Mucosa of descending colon (tissue), 3 donors: Measurements from ENCODE around the gene AMFR. TPM values are rescaled to one million over a fixed set of nuclear protein-coding genes. Genes with fewer than 3 reads are reported as not detected.

Source experiments
- ATAC-seq: fragments of 200-7000 bp; cut with Tn5 transposase; one replicate; pipeline ENCODE4 v1.9.1; 2020; ENCODE audit warnings: mild to moderate bottlenecking, moderate library complexity
- DNase-seq, 3 donors: peaks; one replicate each; pipeline ENCODE4 v3.0.0-alpha.2; 2020
- H3K36me3 ChIP-seq: fragments of 200-600 bp; one replicate; pipeline ENCODE4 v1.8.0; 2021; ENCODE audit warnings: low read depth, mild to moderate bottlenecking
- H3K4me1 ChIP-seq: fragments of 200-600 bp; one replicate; pipeline ENCODE4 v1.8.0; 2021; ENCODE audit warnings: low read depth, mild to moderate bottlenecking
- H3K4me3 ChIP-seq: fragments of 200-600 bp; one replicate; pipeline ENCODE4 v1.8.0; 2021; ENCODE audit warnings: mild to moderate bottlenecking
- H3K9me3 ChIP-seq: fragments of 200-600 bp; one replicate; pipeline ENCODE4 v1.8.0; 2021; ENCODE audit warnings: mild to moderate bottlenecking
- CTCF ChIP-seq: fragments of 200-600 bp; IDR thresholded peaks from one replicate; pipeline ENCODE4 v1.8.0; 2022; ENCODE audit warnings: antibody characterized with exemption, mild to moderate bottlenecking
- intact Hi-C, 2 donors: fragments of 100-400 bp; cut with DNase I in 1 of 2; cut with micrococcal nuclease in 1 of 2; formaldehyde crosslinking; loops; one replicate each; pipeline versions ENCODE4 v1.11.0 to v1.11.1; 2022; cut with DNase I, micrococcal nuclease
- long read RNA-seq, 2 donors: library from polyadenylated mRNA; unstranded; transcript quantifications; one replicate each; pipeline ENCODE4 v2.0.0, GENCODE V29; 2019 to 2021
- total RNA-seq, 3 donors: library from RNA; stranded (reverse); fragmentation: NEBNext Ultra II Directional in 2 of 3; extraction: Animal tissue kit (Norgen Biotek cat#: 25700) in 2 of 3; gene quantifications; one replicate each; pipeline versions ENCODE4 v1.2.1 to v1.2.4, GENCODE V29; 2021 to 2023
- donor health status: DM: no; HTN: no; CAD: no; lungs with moderate emphysema.
- donor health status: DM: no; HTN: no; CAD: no.
- donor health status: DM: no; HTN: yes; CAD: no.

Gene AMFR
- total RNA-seq: 100 to 1,000 TPM in 2 of 3 donors, 10 to 100 TPM in 1; 83.3 to 116 (median 102) TPM
- long read RNA-seq, donor 1, transcript AMFR-201 (14 exons, 3,600 nt): major isoform, 94 of 117 reads
- long read RNA-seq, donor 1, transcript AMFR-208 (1 exons, 1,844 nt): minor isoform, 12 of 117 reads
- long read RNA-seq, donor 1, partial matches to known transcripts: 5 of 117 reads
- long read RNA-seq, donor 1, other reads (novel, unspliced or antisense): 3 of 117 reads
- long read RNA-seq, donor 2, partial matches to known transcripts: 1 of 15 reads
- long read RNA-seq, donor 2, other reads (novel, unspliced or antisense): 11 of 15 reads

GRCh38 chr16:56425439-56425832 is at the start of gene AMFR:
AMFR (minus strand) TSS chr16:56425545; CDS start chr16:56425327, 218 bp downstream.
- intact Hi-C loops: no loop called here
- peak; percentile 56 for TF ChIP-seq CTCF
- Histone ChIP-seq H3K4me3 (peak within 1 kb of the TSS; percentile 87), H3K4me1 (peaks cover 20% of the 10 kb centered on the region), H3K36me3 (no peaks in the 10 kb centered on the region), H3K9me3 (no peaks in the 10 kb centered on the region)
- ATAC-seq (peak; percentile 95), DNase-seq (peak; percentile 63 to 82 (median 79))

- Histone ChIP-seq H3K36me3 (peaks cover 4% of the 10 kb centered on the region), H3K9me3 (no peaks in the 10 kb centered on the region), H3K4me3 (no peak overlapping the region), H3K4me1 (no peaks in the 10 kb centered on the region)
- no peak for TF ChIP-seq CTCF
- DNase-seq: no peak
- no peak for ATAC-seq
- intact Hi-C loops: no loop called here
Measured at GRCh38 chr16:56470666-56471065, 45.3 kb upstream of the AMFR start.

DNA sequence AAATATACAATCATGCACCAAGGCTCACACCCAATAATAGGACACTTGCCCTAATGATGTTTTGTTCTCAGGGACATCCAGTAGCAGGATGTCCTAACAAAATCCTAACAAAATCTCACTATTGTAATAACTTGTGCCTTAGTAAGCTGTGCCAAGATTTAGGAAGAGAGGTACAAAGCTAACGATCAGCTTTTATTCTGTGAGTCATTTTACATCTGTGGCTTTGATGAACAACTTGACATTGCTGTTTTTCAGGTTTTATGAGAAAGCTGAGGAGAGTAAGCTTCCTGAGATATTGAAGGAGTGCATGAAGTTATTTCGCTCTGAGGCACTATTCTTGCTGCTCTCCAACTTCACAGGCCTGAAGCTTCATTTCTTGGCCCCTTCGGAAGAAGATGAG is 44.9 kb upstream of the AMFR start:
- no peaks in the 10 kb centered on the region for H3K4me1 ChIP-seq
- intact Hi-C loops: no loop called here
- H3K4me3 ChIP-seq: no peak overlapping the region
- TF ChIP-seq CTCF: no peak
- ATAC-seq (no peak), DNase-seq (no peak)
- no peaks in the 10 kb centered on the region for H3K9me3 ChIP-seq
- peaks cover 4% of the 10 kb centered on the region for H3K36me3 ChIP-seq

GRCh38 chr16:56469748-56470147 is 44.4 kb upstream of the AMFR start:
- intact Hi-C loops: no loop called here
- DNase-seq (no peak), ATAC-seq (no peak)
- Histone ChIP-seq H3K4me1 (no peaks in the 10 kb centered on the region), H3K4me3 (no peak overlapping the region), H3K9me3 (no peaks in the 10 kb centered on the region), H3K36me3 (peaks cover 4% of the 10 kb centered on the region)
- TF ChIP-seq CTCF: no peak

GRCh38 chr16:56468800-56469199 is 43.5 kb upstream of the AMFR start:
- peaks cover 4% of the 10 kb centered on the region for H3K36me3 ChIP-seq
- no peak for ATAC-seq

More at GRCh38 chr16:56468800-56469199, 43.5 kb upstream of the AMFR start:
- H3K4me3 ChIP-seq: no peak overlapping the region
- no peaks in the 10 kb centered on the region for H3K9me3 ChIP-seq
- intact Hi-C loops: no loop called here
- DNase-seq: no peak
- no peak for TF ChIP-seq CTCF
- H3K4me1 ChIP-seq: no peaks in the 10 kb centered on the region
